Transverse colon (tissue), 4 donors: ENCODE results near the gene TSTD1.

Experiments
- POLR2A ChIP-seq: fragments of 450-650 bp; IDR thresholded peaks from one replicate; pipeline ENCODE4 v1.6.1; 2016; ENCODE audit warnings: antibody characterized with exemption, mild to moderate bottlenecking, moderate library complexity
- POLR2AphosphoS5 ChIP-seq, 3 donors: sonication (generic); formaldehyde crosslinking; IDR thresholded peaks; one replicate each; pipeline ENCODE4 v1.6.1; 2016; ENCODE audit warnings: antibody characterized with exemption in 3 of 3
- TF ChIP-seq, protein P1 (sequence below), 5 experiments: fragments of 200-600 bp in 3 of 5; fragments of 450-650 bp in 2 of 5; sonication (generic) in 3 of 5; IDR thresholded peaks; 1 replicate in 2 of 5; 2 replicates in 3 of 5; pipeline ENCODE4 v1.5.1; 2016 to 2017; ENCODE audit warnings: antibody characterized with exemption in 5 of 5, inconsistent platforms in 3 of 5, mild to moderate bottlenecking in 2 of 5, moderate library complexity in 1 of 5

DNA sequence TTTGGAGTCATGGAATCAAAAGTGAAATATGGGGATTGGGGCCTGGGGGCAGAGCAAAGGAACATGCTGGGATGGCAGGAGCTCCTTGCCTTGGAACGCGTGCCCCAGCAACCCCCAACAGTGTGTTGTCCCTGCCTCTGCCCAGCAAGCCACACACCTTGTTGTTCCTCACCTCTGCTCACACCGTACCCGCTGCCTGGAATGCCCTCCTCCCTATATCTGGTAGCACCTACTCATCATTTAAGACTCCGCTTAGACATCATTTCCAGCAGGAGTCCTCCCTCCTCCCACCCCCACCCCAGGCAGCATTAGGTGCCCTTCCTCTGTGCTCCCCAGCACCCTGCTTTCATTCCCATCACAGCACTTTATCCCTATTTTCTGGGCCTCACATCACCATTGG, 42.8 kb upstream of the TSTD1 start:
- TF ChIP-seq, protein P1, sequence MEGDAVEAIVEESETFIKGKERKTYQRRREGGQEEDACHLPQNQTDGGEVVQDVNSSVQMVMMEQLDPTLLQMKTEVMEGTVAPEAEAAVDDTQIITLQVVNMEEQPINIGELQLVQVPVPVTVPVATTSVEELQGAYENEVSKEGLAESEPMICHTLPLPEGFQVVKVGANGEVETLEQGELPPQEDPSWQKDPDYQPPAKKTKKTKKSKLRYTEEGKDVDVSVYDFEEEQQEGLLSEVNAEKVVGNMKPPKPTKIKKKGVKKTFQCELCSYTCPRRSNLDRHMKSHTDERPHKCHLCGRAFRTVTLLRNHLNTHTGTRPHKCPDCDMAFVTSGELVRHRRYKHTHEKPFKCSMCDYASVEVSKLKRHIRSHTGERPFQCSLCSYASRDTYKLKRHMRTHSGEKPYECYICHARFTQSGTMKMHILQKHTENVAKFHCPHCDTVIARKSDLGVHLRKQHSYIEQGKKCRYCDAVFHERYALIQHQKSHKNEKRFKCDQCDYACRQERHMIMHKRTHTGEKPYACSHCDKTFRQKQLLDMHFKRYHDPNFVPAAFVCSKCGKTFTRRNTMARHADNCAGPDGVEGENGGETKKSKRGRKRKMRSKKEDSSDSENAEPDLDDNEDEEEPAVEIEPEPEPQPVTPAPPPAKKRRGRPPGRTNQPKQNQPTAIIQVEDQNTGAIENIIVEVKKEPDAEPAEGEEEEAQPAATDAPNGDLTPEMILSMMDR (IDR thresholded peaks at IDR 0.05) = no peak
- TF ChIP-seq POLR2AphosphoS5 (IDR thresholded peaks at IDR 0.05) = no peak
- TF ChIP-seq POLR2A = no peak
